Endothelial cell of umbilical vein (primary cell): ENCODE measurements around the gene POP7.
"Not testable (repeated sequence)": the region's sequence is repeated elsewhere in the genome, so short reads cannot be mapped to it uniquely, and the experiment has no call there.

Source experiments
- EZH2 ChIP-seq: IDR thresholded peaks from 2 replicates; pipeline ENCODE4 v1.6.1; 2012; ENCODE audit warnings: borderline replicate concordance, low read depth, mild to moderate bottlenecking, moderate library complexity, low read length, inconsistent platforms; ENCODE audit not compliant: severe bottlenecking
- POLR2A ChIP-seq: IDR thresholded peaks from 2 replicates; pipeline ENCODE4 v1.6.1; 2012; ENCODE audit warnings: low read depth, mild to moderate bottlenecking, control low read depth, low read length

- not testable (repeated sequence) for TF ChIP-seq EZH2, POLR2A
Measured at GRCh38 chr7:100701089-100701488, 4.8 kb upstream of the POP7 start.
